Activated CD8-positive, alpha-beta memory T cell treated with anti-CD3 and anti-CD28 coated beads, Interleukin-2, amount 50 U/mL, for 4 hours (primary cell): ENCODE results near the gene AOAH.
"Not testable (repeated sequence)": the region's sequence is repeated elsewhere in the genome, so short reads cannot be mapped to it uniquely, and the experiment has no call there.

Experiments used
- DNase-seq: peaks from one replicate; pipeline ENCODE4 v3.0.0-alpha.2; 2020

AOAH gene

GRCh38 chr7:36504216-36504615 is 220.1 kb downstream of the AOAH start:
- not testable (repeated sequence) for DNase-seq

DNA sequence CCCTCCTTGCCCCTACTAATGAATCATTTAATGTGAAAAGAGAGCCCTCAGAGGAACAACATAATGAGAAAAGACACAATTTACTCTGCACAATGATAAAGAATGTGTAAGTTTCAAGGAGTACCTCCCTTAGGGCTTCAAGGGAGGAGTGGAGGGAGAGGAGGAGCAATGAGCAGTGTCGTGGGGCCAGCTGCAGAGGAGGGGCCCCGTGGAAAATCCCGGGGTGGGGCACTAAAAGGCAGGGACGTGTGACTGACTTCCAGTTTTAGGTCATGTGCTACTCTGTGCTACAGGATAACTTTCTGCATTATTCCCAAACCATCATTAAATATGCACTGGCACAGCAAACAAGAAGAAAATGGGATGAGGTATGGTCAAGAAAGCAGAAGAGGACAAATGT is 226.5 kb downstream of the AOAH start:
- DNase-seq = no peak

DNA sequence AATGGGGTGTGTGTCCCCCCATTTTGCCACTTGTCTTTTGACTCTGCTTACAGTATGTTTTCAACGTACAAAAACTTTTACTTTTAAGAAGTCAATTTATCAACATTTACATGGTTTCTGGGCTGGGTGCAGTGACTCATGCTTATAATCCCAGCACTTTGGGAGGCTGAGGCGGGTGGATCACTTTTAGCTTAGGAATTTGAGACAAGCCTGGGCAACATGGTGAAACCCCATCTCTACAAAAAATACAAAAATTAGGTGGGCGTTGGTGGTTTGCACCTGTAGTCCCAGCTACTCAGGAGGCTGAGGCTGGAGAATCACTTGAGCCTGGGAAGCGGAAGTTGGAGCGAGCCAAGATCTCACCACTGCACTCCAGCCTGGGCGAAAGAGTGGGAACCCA is 227.1 kb downstream of the AOAH start:
- not testable (repeated sequence) for DNase-seq

- no peak for DNase-seq
These were observed 227.7 kb downstream of the AOAH start for GRCh38 chr7:36496576-36496975.

GRCh38 chr7:36491317-36491716 is 233.0 kb downstream of the AOAH start:
- no peak for DNase-seq

- DNase-seq = no peak
These were observed 233.9 kb downstream of the AOAH start for GRCh38 chr7:36490419-36490830.

GRCh38 chr7:36488672-36489071 is 235.6 kb downstream of the AOAH start:
- DNase-seq = not testable (repeated sequence)

DNA sequence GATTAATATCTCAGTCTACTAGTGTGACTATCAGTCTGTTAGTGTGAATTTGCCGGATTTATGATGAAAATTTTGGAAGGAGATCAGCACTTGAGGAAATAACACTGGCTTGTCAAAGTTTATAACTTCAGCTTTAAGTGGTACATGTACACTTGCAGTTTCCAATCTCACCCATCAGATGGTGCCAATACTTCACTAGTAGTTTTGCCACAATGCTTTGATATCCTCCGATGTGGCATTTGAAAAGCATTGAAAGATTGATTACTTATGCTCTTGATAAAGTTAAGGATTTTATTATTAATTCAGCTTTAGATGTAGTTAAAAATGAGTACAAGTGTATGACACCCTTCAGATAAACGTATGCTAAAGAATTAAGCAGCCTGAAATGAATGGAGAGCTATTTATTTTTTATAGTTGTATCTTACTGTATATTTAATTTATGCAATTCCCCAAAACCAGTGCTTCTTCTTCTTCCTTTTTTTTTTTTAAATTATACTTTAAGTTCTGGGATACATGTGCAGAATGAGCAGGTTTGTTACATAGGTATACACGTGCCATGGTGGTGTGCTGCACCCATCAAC is 236.4 kb downstream of the AOAH start:
- DNase-seq = no peak

GRCh38 chr7:36486336-36486735 is 238.0 kb downstream of the AOAH start:
- DNase-seq = no peak

DNA sequence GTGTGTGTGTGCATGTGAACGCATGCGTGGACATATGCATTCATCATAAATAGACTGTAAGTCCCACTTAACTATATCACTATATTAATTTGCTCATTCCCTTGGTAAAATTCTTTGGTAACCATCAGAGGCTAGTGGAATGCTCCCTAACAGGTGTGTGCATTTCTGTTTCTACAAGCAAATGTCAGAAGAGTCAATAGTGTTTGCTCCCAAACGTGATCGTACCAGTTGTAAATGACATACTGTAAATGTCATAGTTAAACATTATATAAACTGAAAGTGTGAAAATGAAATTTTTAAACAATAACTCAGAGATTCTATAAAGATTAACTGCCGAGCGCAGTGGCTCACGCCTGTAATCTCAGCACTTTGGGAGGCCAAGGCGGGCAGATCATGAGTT is 240.0 kb downstream of the AOAH start:
- DNase-seq = no peak

- not testable (repeated sequence) for DNase-seq
These were observed 240.4 kb downstream of the AOAH start for GRCh38 chr7:36483853-36484252.

GRCh38 chr7:36478745-36479144 is 245.5 kb downstream of the AOAH start:
- DNase-seq = no peak

GRCh38 chr7:36475381-36475780 is 248.9 kb downstream of the AOAH start:
- DNase-seq = no peak

DNA sequence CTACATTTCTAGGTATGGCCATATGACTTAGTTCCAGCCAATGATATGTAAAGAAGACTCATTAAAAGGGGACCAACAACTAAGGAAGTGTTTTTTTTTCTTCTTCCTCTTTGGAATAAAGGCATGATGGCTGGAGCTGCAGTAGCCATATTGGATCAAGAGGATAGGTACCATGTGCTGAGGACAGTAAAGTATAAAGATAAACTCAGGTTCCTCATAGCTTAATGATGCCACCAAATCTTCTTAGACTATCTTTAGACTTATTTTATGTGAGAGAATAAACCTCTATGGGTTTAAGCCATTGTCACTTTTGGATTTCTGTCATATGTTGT is 249.3 kb downstream of the AOAH start:
- no peak for DNase-seq

- DNase-seq = no peak
These were observed 249.8 kb downstream of the AOAH start for GRCh38 chr7:36474283-36475010.

DNA sequence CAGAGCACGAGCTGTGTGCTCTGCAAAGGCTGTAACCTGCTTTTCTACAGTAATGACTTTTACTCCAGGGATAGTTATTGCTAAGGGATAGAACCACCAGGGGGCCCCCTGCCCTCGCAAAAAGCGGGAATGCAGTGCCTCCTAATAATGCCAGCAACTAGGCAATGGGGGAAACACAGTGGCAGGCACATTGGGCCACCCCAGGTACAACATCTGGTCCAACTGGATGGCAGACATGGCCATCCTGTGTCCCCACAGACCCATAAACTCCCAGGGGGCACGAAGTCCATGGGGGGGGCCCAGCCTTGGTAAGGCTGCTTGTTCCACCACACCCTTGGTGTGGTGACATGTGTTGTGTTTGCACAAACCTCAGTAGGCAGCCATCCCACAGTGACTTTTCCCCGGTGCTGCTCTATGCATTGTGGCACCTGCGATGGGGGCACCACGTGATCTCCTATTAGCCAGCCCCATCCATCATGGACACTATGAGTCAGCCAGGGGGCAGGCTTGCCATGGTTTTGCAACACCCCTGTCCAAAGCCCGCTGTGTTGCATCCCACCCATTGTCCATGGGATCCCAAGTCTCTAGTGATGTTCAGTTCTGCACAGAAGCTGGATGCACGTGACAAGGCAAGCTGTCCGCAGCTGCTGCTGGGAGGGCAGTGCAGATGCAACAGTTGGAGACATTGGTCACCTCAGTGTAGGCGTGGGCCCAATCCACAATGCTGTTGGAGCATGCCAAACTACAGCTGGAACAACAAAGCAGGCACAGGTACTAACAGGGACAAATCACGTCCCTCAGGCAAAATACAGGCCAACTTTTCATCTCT is 250.6 kb downstream of the AOAH start:
- DNase-seq = peak; percentile 21

- DNase-seq = no peak
These were observed 252.1 kb downstream of the AOAH start for GRCh38 chr7:36472141-36472729.

- DNase-seq = no peak
These were observed 255.1 kb downstream of the AOAH start for GRCh38 chr7:36469236-36469635.

- no peak for DNase-seq
These were observed 255.8 kb downstream of the AOAH start for GRCh38 chr7:36468370-36469101.

GRCh38 chr7:36466001-36466400 is 258.3 kb downstream of the AOAH start:
- DNase-seq = not testable (repeated sequence)

GRCh38 chr7:36464271-36464670 is 260.0 kb downstream of the AOAH start:
- DNase-seq = no peak
